GDM1 (cell line): Measurements from ENCODE around the gene AKT1.

ENCODE experiments used
- DNase-seq: peaks from one replicate; lab custom pipeline; 2025; lab: John Stamatoyannopoulos, UW

Gene AKT1

DNA sequence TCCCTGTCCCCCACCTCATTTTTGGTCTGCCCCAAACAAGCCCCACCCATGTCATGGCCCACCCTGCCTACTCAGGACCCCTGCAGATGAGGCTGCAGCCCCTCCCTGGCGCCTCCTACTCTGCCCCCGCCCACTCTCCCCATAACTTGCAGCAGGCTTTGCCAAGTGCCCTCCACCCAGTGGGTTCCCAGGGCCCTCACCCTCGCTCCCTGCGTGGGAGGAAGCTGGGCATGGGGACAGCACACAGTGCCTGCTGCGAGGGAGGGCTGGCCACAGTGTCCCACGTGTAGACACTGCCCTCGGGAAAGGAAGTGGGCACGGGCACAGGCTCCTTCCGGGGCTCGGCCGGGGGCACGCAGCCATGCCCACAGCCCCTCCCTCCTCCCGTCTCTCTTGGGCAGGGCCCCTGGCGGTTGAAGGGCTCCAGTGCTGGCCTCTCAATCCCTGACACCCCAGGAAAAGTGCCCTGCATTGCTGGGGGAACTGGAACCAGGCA, 9.4 kb downstream of the AKT1 start:
- no peak for DNase-seq

DNA sequence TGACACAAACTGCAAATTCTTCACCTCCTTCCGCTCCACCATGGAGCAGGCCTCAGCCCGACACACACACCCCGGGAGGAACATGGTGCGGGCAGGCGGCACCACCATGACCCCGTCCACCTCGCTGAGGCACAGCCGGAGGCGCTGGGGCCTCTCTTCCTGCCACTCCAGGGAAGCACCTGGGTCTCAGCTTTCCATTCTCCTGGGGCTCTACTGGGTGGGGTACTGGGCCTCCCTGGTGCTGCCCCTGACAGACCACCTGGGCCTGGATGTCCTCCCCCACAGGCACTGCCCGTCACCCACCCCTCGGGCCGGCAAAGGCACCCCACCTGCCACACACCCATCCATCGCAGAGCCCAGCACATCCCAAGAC, 9.9 kb downstream of the AKT1 start:
- no peak for DNase-seq

DNA sequence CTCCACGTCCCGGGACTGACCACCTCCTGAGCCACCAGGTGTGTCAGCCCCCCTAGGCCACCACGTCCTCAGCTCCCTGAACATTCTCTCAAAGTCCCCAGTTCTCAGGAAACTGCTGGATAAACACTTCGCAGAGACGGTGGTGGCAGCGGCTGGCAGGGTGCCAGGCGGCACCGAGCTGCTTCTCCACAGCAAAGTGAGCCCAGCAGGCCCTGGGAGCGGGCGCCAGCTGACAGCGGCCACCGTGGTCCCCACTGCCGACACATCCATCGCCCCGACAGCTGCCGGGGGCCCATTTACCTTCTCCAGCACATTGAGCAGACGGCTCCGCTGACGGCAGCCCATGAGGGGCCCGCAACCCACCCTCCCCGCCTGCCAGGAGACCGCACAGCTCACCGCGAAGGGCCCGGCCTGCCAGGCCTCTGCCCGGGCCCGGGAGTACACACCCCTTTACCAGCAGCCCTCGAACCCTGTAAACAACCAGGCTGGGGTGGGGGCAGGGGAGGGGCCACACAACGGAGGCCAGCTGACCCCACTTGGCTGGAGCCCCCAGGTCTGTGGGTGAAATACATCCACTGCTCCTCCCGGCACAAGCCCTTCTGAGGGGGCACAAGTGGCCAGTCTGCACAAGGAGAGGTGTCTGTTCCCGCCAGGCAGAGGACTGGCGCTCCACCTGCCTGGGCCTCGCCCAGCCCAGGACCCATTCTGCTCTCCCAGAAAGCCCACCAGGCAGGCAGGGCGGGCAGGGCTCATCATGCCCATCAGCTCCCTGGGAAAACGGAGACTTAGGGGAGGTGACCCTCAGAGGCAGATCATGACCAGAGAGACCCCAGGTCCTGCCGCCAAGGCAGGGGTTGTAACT, 10.5 kb downstream of the AKT1 start:
- no peak for DNase-seq

DNA sequence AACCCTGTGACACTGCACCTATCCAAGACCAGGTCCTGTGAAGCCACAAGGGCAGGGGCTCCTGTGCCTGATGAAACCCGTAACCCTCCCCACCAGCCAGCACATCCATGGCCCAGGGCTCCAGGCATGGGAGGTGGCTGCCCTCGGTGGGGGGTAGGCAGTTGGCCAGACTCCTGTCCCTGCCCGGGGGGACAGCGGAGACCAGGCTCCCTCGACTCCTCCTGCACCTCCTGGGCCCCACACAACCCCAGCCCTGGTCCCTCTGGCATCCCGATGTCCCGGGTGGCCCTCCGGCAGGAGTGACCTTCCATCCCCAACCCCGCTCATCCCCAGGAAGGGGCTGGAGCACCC, 11.4 kb downstream of the AKT1 start:
- DNase-seq, result no peak

GRCh38 chr14:104783484-104784217, 11.9 kb downstream of the AKT1 start:
- DNase-seq, result no peak

- DNase-seq, result no peak
Observed at GRCh38 chr14:104782808-104783139, 12.8 kb downstream of the AKT1 start.

DNA sequence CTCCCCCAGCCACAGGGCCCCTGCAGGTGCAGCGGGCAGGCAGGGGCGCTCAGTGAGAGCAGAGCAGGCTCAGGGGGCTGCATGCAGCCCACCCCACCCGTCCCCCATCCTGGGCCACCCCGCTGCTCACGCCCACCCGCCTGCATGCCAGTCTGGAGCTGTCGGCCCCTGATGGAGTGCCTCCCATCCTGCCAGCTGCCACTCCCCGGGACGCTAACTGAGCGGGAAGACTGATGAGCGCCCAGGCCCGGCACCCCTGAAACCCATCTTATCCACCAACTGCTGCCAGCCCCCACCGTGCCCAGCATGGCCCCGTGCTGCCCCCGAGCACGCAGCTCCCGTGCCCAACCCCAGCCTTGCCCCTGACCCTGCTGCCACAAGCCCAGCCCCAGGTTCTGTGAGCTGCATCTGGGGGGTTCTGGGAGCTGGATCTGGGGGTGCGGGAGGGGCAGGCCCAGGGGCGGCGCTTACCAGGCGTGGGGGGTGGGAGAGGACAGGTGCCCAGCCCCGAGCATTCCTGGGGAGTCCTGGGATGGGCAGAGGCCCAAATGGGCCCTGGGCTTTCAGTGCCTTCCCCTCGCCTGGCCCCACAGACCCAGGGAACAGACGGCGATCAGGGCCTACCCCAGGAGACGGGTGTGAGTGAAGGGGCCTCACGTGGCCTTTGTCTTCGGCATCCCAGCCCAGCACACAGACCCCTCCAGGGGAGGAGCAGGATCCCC, 13.3 kb downstream of the AKT1 start:
- DNase-seq, result no peak

DNA sequence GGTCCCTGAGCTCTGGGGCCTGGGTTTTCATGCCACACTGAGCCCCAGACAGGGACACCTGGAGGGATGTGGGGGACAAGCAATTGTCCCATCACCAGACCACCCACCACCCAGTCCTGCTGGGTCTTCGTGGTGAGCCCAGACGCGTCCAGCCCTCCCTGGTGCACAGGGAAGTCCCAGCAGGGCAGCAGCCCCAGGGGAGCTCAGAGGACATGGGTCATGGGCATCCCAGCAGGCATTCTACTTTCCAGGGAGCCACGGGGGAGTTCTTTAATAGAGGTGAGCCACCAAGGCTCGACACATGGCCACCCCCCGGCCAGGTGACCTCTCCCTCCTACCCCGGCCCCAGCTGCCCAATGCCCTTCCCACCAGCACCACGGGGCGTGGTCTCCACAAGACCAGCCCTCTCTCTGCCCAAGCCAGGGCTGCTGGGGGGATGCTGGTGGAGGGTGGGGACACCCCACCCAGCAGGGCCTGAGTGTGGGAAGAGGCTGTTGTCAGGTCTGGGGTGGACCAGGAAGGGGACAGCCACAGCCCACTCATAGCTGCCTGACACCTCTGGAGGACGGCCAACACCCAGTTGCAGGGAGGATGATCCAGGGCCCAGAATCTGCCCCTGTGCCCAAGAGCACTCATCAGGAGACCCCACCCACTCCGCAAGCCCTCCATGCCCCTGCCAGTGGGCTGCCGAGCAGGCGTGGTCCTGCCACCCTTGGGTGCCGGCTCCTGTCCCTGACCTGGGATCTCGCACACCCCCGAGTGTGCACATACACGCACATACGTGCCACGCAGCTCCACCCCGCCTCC, 14.1 kb downstream of the AKT1 start:
- DNase-seq, result no peak

DNA sequence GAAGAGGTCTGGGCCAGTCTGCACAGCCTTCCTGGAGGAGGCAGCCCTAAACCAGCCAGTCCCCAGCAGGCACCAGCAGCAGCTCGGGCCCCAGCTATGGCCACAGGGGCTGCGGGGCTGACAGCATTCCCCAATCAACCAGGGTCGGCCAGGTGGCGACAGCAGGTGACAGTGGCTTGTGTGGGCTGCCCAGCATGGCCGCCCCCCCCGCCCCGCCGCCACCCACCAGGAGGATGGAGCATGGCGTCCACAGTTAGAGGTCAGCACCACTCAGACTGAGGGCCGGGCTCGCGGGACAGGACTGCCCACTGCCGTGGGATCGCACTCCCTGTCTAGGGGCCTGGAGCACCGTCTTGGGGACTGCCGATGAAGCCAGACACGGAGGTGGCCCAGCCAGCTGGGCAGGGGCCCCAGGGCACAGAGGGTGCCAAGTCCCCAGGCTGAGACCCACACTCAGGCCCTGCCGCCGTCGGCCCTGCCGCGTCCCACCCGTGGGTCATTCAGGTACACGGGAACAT, 15.0 kb downstream of the AKT1 start:
- DNase-seq, result no peak

DNA sequence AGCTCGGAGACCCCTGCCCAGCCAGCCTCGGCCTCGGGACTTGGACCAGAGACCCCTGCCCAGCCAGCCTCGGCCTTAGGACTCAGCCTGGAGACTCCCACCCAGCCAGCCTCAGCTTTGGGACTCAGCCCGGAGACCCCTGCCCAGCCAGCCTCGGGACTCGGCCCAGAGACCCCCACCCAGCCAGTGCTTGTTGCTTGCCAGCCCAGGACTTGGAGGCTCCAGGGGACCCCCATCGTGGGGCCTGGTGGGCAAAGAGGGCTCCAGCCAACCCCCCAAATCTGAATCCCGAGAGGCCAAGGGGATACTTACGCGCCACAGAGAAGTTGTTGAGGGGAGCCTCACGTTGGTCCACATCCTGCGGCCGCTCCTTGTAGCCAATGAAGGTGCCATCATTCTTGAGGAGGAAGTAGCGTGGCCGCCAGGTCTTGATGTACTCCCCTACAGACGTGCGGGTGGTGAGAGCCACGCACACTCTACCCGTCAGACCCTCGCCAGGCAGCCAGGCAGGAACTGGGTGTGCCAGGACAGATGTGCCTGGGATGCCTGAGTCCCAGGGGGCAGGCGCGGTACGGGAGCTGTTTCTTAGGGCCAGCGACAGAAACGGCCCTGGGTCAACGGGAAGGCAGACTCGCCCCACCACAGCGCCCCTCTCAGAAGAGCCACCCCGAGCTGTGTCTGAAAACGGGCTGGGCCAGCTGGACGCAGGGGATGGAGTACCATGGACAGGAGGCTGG, 15.6 kb downstream of the AKT1 start:
- DNase-seq, result no peak

GRCh38 chr14:104778694-104779331, 16.7 kb downstream of the AKT1 start:
- no peak for DNase-seq

GRCh38 chr14:104777808-104778249, 17.7 kb downstream of the AKT1 start:
- DNase-seq, result no peak

DNA sequence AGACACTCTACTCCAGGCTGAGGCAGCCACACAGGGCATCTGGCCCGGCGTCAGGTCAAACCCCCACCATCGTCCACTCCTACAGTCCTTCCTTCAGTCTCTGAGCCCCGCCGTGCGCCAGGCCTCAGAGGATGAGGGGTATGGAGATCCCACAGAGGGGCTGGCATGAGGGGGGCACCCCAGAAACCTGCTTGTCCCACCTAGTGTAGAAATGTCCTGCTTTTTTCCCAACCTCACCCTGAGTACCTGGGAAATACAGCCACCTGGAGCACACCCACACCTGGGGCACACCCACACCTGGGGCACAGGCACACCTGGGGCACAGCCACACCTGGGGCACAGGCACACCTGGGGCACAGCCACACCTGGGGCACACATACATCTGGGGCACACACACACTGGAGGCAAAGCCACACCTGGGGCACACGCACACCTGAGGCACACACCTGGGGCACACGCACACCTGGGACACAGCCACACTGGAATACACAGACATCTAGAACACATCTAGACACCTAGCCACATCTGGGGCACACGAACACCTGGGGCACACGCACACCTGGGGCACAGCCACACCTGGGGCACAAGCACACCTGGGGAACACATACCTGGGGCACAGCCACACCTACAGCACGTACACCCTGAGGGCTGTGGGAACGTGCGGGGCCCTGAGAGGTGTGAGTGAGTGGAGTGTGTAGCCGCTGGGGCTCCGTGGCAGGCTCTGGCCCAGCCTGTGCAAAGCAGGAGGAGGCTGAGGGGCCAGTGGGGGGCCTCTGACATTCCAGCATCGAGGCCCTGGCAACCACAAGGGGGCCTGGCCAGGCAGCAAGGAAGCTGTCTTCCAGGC, 18.4 kb downstream of the AKT1 start:
- no peak for DNase-seq

DNA sequence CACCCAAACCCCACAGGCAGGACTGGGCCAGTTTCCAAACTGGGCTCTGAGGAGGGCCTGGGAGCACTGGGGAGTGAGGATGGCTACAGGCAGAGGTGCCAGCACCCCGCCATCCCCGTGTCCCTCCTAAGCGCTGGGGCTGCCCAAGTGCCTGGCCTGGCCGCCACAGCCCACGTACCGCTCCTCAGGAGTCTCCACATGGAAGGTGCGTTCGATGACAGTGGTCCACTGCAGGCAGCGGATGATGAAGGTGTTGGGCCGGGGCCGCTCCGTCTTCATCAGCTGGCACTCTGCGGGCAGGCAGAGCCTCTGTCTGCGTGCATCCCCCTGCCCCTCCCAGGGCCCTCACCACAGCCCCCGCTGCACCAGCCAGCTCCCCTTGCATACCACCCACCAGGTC, 19.1 kb downstream of the AKT1 start:
- no peak for DNase-seq

DNA sequence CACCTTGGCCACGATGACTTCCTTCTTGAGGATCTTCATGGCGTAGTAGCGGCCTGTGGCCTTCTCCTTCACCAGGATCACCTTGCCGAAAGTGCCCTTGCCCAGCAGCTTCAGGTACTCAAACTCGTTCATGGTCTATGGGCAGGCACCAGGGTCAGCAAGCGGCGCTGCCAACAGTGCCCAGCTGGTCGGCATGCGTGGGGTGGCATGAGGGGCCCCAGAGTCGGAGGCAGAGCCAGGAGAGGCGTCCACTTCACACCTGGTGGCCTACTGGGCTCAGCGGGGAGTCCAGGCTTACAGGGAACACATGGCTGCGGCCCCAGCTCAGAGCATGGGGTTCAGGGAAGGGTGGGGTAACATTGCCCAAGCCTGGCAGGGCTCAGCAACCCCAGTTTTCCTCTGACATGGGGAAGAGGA, 20.5 kb downstream of the AKT1 start:
- no peak for DNase-seq

GRCh38 chr14:104774453-104775072, 21.0 kb downstream of the AKT1 start:
- no peak for DNase-seq

DNA sequence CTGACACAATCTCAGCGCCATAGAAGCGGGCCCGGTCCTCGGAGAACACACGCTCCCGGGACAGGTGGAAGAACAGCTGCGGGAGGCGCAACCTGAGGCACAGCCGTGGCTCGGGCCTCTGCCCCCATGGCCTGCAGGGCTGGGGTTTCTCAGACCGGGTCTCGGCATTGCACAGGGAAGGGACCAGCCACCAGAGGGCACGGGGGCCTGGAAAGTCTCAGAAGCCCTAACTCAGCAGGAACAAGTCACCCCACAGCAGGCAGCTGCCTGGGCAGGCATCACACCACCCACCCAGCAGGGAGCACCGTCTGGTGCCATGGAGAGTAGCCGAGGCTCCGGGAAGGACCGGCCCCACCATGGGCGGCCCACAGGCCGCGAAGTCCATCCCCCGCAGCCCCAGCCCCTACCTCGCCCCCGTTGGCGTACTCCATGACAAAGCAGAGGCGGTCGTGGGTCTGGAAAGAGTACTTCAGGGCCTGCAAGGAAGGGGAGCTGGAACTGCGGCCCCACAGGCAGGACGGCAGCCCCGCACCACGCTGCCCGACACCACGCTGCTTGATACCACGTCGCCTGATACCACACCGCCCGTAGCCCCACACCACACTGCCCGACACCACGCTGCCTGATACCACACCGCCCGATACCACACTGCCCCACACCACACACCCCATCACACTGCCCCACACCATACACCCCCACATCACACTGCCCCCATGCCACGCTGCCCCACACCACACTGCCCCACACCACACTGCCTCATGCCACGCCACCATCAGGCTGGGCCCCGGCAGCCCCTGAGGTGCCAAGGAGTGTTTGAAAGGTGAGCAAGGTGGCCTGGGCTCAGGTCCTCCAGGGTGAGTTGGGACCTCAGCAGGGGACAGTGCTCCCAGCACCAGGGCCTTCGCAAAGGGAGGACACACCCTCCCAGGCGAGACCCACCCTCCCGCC, 21.8 kb downstream of the AKT1 start:
- no peak for DNase-seq
